ENCODE data around the gene PAGE4. TPM values are rescaled to one million over a fixed set of nuclear protein-coding genes. Genes with fewer than 3 reads are reported as not detected.

Gene PAGE4
- polyA plus RNA-seq, 1 of the 3 experiments (the other 2 are of a cell fraction), result not detected

DNA sequence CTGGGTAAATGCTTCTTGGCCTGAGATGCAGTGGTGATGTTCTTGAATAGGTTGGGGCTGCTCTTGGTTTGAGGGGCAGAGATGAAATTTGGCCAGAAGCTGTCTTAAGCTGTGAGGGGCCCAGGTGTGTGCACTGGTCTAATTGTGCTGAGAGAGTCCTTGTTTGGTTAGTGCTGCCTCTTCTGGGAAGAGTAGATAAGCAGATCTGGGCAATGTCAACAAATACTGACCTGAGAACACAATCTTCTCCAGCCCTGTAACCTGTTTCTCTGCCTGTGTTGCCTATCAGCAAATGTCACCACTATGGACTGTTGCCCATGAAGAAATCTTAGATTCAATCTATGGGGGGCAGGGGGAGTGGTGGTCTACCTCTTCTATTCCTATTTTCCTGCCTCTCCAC is 33.0 kb downstream of the PAGE4 start:
- POLR2A ChIA-PET, result no interaction called here

DNA sequence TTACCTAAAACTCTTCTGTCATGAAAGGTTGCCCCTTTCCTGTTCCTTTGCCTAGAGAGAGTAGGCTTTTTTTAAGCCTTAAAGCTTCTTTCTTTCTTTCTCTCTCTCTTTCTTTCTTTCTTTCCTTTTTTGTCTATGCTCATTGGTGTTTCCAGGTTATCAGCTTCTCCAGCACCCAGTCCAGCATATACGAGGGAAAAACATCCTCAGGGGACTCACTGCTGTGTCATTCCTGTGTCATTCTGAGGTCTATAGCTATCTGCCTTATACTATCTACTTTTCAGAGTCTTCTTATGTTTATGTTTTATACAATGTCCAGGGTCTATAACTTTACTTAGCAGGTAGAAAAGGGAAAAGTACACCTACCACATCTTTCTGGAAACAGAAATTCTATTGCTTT is 39.6 kb downstream of the PAGE4 start:
- POLR2A ChIA-PET, result no interaction called here
- no peaks in the 10 kb centered on the region for H4K20me1 ChIP-seq (ENCODE audit: insufficient read depth)
- WGBS (ENCODE audit: low lambda C conversion rate), result 0% methylated on average over 1 of the region's 1 CpG
- H3K27me3 ChIP-seq (ENCODE audit: insufficient read depth), result no peaks in the 10 kb centered on the region
- no peak overlapping the region for H3K9ac ChIP-seq
- H3K36me3 ChIP-seq (replicated peaks in 1 of 2; ENCODE audit: control insufficient read depth in 1 of 2, insufficient read depth in 2 of 2, low read length in 1 of 2), result no peaks in the 10 kb centered on the region
- TF ChIP-seq EZH2phosphoT487 (IDR thresholded peaks at IDR 0.05; ENCODE audit: borderline replicate concordance, low read depth), result no peak
- no peak for TF ChIP-seq GABPA (IDR thresholded peaks at IDR 0.05; ENCODE audit: low read depth)
- TF ChIP-seq POLR2AphosphoS5 (IDR thresholded peaks at IDR 0.05; ENCODE audit: low read depth, low read length), result no peak
- TF ChIP-seq MXI1 (IDR thresholded peaks at IDR 0.05; ENCODE audit: low read depth, low read length), result no peak
- TF ChIP-seq NFIC (IDR thresholded peaks at IDR 0.05; ENCODE audit: borderline replicate concordance), result no peak
- TF ChIP-seq YY1 (IDR thresholded peaks at IDR 0.05; ENCODE audit: low read depth), result no peak
- TF ChIP-seq EP300 (IDR thresholded peaks at IDR 0.05; ENCODE audit: borderline replicate concordance in 1 of 2, low read depth in 1 of 2, low read length in 1 of 2), result no peak
- TF ChIP-seq TEAD4 (IDR thresholded peaks at IDR 0.05; ENCODE audit: borderline replicate concordance, insufficient read depth), result no peak
- TF ChIP-seq, protein P1, sequence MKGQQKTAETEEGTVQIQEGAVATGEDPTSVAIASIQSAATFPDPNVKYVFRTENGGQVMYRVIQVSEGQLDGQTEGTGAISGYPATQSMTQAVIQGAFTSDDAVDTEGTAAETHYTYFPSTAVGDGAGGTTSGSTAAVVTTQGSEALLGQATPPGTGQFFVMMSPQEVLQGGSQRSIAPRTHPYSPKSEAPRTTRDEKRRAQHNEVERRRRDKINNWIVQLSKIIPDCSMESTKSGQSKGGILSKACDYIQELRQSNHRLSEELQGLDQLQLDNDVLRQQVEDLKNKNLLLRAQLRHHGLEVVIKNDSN (IDR thresholded peaks at IDR 0.05; ENCODE audit: borderline replicate concordance, low read depth), result no peak
- TF ChIP-seq, protein P2, sequence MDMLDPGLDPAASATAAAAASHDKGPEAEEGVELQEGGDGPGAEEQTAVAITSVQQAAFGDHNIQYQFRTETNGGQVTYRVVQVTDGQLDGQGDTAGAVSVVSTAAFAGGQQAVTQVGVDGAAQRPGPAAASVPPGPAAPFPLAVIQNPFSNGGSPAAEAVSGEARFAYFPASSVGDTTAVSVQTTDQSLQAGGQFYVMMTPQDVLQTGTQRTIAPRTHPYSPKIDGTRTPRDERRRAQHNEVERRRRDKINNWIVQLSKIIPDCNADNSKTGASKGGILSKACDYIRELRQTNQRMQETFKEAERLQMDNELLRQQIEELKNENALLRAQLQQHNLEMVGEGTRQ (IDR thresholded peaks at IDR 0.05; ENCODE audit: borderline replicate concordance, low read depth, low read length), result no peak
- TF ChIP-seq, protein P3, sequence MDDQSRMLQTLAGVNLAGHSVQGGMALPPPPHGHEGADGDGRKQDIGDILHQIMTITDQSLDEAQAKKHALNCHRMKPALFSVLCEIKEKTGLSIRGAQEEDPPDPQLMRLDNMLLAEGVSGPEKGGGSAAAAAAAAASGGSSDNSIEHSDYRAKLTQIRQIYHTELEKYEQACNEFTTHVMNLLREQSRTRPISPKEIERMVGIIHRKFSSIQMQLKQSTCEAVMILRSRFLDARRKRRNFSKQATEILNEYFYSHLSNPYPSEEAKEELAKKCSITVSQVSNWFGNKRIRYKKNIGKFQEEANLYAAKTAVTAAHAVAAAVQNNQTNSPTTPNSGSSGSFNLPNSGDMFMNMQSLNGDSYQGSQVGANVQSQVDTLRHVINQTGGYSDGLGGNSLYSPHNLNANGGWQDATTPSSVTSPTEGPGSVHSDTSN (IDR thresholded peaks at IDR 0.05), result no peak
- no peak overlapping the region for H3K27ac ChIP-seq (ENCODE audit: low read depth in 2 of 2, low read length in 1 of 2)
- DNase-seq, result no peak
- H3K9me2 ChIP-seq, result no peaks in the 10 kb centered on the region
- no peaks in the 10 kb centered on the region for H3F3A ChIP-seq (replicated peaks; ENCODE audit: insufficient read depth)
- no peaks in the 10 kb centered on the region for H3K79me2 ChIP-seq (ENCODE audit: insufficient read depth)
- CTCF ChIA-PET, result interaction anchor here (1.7 kb wide), 1 partner anchor 8 kb away, joined by 7 read pairs; no protein-coding TSS in a partner anchor
- H3K9me3 ChIP-seq, result no peaks in the 10 kb centered on the region
- H3K4me1 ChIP-seq (ENCODE audit: control insufficient read depth in 1 of 2, insufficient read depth in 2 of 2, low read depth in 1 of 2, low read length in 1 of 2), result no peaks in the 10 kb centered on the region
- no peak overlapping the region for H3K4me2 ChIP-seq
- H2AFZ ChIP-seq (ENCODE audit: low read depth), result no peak overlapping the region
- no peak overlapping the region for H3K4me3 ChIP-seq (ENCODE audit: low read depth in 2 of 2, low read length in 1 of 2)

More for the DNA sequence above, 33.0 kb downstream of the PAGE4 start:
- CTCF ChIA-PET, result no interaction called here
- Histone ChIP-seq H2AFZ (ENCODE audit: low read depth) (no peak overlapping the region), H3K4me2 (no peak overlapping the region), H3F3A (replicated peaks; ENCODE audit: insufficient read depth) (no peaks in the 10 kb centered on the region), H3K9me2 (no peaks in the 10 kb centered on the region), H3K9ac (no peak overlapping the region), H3K36me3 (replicated peaks in 1 of 2; ENCODE audit: control insufficient read depth in 1 of 2, insufficient read depth in 2 of 2, low read length in 1 of 2) (no peaks in the 10 kb centered on the region), H3K79me2 (ENCODE audit: insufficient read depth) (no peaks in the 10 kb centered on the region), H3K27ac (ENCODE audit: low read depth in 2 of 2, low read length in 1 of 2) (no peak overlapping the region), H3K4me1 (ENCODE audit: control insufficient read depth in 1 of 2, insufficient read depth in 2 of 2, low read depth in 1 of 2, low read length in 1 of 2) (no peaks in the 10 kb centered on the region), H3K4me3 (ENCODE audit: low read depth in 2 of 2, low read length in 1 of 2) (no peak overlapping the region), H3K27me3 (ENCODE audit: insufficient read depth) (no peaks in the 10 kb centered on the region), H3K9me3 (no peaks in the 10 kb centered on the region), H4K20me1 (ENCODE audit: insufficient read depth) (no peaks in the 10 kb centered on the region)
- DNase-seq, result no peak
- no peak for TF ChIP-seq MEF2A (IDR thresholded peaks at IDR 0.05; ENCODE audit: borderline replicate concordance, low read depth)

Measured in SK-N-SH (cell line).